ENCODE results near the gene DAPK1.

The DAPK1 gene

GRCh38 chr9:87696641-87697040, 199.0 kb downstream of the DAPK1 start:
- DNase-seq: no peak

DNA sequence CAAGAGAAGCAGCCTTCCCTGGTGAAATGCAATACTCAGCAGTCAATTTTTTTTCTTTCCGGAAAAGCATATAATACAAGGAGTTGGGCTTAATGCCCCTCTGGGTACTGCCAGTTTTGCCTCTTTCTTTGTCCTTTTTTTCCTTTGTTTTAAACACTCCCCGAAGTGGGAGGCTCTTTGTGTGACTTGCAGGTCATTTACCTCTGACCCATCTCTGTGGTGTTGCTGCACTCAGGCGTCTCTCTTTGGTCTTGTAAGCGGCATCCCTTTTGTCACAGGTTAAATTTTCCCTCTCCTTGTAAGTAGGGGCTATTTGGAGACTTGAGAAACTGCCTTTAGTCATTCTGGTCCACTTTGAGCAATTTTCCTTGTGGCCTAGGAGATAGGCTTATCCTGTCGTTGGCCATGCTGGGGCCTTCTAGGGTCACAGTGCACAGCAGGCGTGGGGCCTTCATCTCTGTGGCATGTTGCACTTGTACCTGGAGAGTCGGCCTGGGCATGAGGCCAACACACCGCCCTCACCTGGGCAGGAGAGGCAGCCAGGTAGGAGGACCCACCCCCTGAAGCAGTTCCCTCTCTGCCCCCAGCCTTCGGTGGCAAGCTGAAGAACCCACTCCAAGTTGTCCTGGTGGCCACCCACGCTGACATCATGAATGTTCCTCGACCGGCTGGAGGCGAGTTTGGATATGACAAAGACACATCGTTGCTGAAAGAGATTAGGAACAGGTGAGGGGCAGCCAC, 200.6 kb downstream of the DAPK1 start:
- DNase-seq: no peak

- no peak for DNase-seq
Measured at GRCh38 chr9:87699835-87700234, 202.2 kb downstream of the DAPK1 start.

DNA sequence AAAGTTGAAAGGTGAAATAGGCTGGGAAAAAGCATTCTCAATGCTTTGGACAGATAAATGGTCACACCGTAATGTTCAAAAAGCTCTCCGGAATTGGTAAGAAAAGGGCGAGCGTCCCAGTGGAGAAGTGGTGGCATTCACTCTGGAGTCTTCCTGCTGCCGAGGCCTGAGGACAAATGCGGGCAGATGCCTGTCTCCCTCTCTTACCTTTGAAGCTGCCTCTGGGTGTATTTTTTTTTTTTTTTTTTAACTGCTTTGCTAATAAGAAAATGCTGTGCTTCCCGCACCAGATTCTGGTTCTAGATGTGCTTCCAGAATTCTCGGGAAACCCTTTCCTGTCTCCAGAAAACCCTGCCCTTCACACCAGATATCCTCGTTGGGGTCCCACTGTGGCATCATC, 203.8 kb downstream of the DAPK1 start:
- DNase-seq: no peak

- DNase-seq: peak; percentile 18
Measured at GRCh38 chr9:87701931-87702421, 204.3 kb downstream of the DAPK1 start.

DNA sequence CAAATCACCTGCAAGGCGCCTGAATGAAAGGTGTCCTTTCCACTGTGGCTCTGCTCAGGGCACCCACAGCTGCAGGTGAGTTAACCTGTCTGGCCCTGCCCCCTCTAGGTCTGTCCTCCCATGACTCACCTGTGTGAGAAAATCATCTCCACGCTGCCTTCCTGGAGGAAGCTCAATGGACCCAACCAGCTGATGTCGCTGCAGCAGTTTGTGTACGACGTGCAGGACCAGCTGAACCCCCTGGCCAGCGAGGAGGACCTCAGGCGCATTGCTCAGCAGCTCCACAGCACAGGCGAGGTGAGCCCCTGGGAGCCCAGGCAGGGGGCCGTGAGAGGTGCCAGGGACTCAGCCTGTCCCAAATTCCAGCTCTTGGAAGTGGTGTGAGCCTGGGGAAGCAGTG, 205.3 kb downstream of the DAPK1 start:
- DNase-seq: no peak

- DNase-seq: no peak
Measured at GRCh38 chr9:87703636-87704276, 206.1 kb downstream of the DAPK1 start.

GRCh38 chr9:87704342-87704741, 206.7 kb downstream of the DAPK1 start:
- DNase-seq: no peak

DNA sequence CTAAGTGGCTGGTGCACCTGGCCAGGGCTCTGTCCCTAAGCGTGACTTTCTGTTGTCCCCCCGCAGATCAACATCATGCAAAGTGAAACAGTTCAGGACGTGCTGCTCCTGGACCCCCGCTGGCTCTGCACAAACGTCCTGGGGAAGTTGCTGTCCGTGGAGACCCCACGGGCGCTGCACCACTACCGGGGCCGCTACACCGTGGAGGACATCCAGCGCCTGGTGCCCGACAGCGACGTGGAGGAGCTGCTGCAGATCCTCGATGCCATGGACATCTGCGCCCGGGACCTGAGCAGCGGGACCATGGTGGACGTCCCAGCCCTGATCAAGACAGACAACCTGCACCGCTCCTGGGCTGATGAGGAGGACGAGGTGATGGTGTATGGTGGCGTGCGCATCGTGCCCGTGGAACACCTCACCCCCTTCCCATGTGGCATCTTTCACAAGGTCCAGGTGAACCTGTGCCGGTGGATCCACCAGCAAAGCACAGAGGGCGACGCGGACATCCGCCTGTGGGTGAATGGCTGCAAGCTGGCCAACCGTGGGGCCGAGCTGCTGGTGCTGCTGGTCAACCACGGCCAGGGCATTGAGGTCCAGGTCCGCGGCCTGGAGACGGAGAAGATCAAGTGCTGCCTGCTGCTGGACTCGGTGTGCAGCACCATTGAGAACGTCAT, 208.5 kb downstream of the DAPK1 start:
- no peak for DNase-seq

GRCh38 chr9:87707805-87708506, 210.3 kb downstream of the DAPK1 start:
- no peak for DNase-seq

DNA sequence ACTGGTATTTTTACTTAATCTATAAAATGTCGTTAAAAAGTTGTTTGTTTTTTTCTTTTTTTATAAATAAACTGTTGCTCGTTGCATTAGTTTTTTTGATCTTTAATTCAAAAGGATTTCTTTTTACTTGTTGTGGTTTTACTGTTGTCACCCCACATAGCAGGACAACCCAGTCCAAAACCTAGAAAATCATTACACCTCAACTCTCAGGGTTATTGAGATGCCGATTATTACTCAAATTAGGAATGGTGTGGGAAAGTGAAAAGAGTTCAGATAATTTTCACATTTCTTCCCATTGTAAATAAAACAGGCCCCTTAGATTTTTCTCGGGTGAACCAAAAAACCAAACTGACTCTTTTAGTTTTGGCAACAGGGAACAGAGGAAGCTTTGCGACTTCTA, 210.9 kb downstream of the DAPK1 start:
- DNase-seq: no peak

DNA sequence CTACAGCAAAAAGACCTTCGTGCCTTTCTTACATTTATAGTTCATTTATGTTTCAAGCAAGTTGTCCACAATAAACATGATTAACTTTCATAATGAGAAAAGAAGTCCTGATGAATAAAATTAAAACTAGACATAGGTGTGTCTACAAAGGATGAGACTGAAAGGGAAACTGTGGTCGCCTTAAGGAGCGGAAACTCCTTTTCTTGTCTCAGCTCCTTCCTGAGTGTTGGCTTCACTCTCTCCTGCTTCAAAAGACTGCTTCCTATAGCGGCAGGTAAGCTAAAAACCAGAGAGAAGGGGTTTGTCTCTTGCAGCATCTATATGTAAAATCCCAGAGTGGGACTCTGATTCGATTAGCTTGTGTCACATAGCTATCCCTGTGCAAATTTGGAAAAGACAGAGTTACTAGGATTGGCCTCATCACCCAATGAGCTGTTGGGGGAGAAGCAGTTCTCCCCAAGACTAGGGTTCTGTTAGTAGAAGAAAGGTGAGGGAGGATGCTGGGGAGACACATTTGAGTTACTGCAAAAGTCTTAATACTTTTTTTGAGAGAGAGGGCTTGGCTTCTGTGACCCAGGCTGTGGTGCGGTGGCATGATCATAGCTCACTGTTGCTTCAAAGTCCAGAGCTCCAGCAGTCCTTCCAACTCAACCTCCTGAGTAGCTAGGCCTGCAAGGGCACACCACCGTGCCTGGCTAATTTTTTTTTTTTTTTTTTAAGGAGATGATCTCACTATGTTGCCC, 211.5 kb downstream of the DAPK1 start:
- DNase-seq: no peak

- DNase-seq: no peak
Measured at GRCh38 chr9:87710443-87710842, 212.8 kb downstream of the DAPK1 start.

GRCh38 chr9:87711857-87712800, 214.5 kb downstream of the DAPK1 start:
- peak; percentile 84 for DNase-seq

- no peak for DNase-seq
Measured at GRCh38 chr9:87712801-87713277, 215.2 kb downstream of the DAPK1 start.

- peak; percentile 97 for DNase-seq
Measured at GRCh38 chr9:87713278-87713987, 215.8 kb downstream of the DAPK1 start.

- DNase-seq: peak; percentile 83
Measured at GRCh38 chr9:87713988-87714330, 216.3 kb downstream of the DAPK1 start.

GRCh38 chr9:87714819-87715218, 217.2 kb downstream of the DAPK1 start:
- DNase-seq: peak; percentile 67

DNA sequence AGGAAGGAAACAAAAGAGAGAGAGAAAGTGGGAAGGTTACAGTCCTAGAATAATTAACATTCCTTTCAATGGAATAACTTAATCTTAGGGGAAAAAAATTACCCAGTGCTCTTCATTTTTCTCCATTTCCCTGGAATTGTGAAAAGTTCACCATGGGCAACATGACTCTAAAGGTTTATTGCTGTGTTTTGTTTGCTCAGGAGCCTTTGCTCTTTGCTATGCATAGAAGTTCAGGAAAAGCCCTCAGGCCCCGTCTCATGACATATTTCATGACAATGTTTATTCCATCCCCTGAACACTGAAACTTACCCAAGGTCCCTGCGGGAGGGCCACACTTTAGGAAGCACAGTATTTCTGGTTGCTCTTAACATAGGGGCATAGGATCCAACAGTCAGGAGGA, 218.5 kb downstream of the DAPK1 start:
- DNase-seq: peak; percentile 13

- DNase-seq: no peak
Measured at GRCh38 chr9:87717456-87717855, 219.8 kb downstream of the DAPK1 start.

Data from fibroblast of skin of back (primary cell).